Tibial artery (tissue), 4 donors: ENCODE results near the gene TTF1.
"Not testable (repeated sequence)": the region's sequence is repeated elsewhere in the genome, so short reads cannot be mapped to it uniquely, and the experiment has no call there.

Source experiments
- DNase-seq, 2 donors: peaks; one replicate each; pipeline ENCODE4 v3.0.0-alpha.2; 2019
- H3K27ac ChIP-seq, 2 donors: fragments of 200-600 bp; sonication (generic) in 1 of 2; 1 replicate in 1 of 2; 2 replicates in 1 of 2; pipeline ENCODE4 v1.5.1; 2018 to 2019; ENCODE audit warnings: mild to moderate bottlenecking in 1 of 2
- H3K27me3 ChIP-seq, 2 donors: fragments of 200-600 bp; sonication (generic) in 1 of 2; one replicate each; pipeline versions ENCODE4 v1.5.1 to v1.6.0; 2016 to 2019
- H3K36me3 ChIP-seq, 3 donors: fragments of 200-600 bp; sonication (generic) in 2 of 3; one replicate each; pipeline ENCODE4 v1.5.1; 2016 to 2019; ENCODE audit warnings: mild to moderate bottlenecking in 2 of 3
- H3K4me1 ChIP-seq, 4 donors: fragments of 200-600 bp; sonication (generic) in 2 of 4; 1 replicate in 3 of 4; 2 replicates in 1 of 4; pipeline ENCODE4 v1.5.1; 2016 to 2019
- H3K4me3 ChIP-seq, 2 donors: fragments of 200-600 bp; sonication (generic) in 1 of 2; 1 replicate in 1 of 2; 2 replicates in 1 of 2; pipeline ENCODE4 v1.5.1; 2018 to 2019; ENCODE audit warnings: mild to moderate bottlenecking in 2 of 2
- H3K9me3 ChIP-seq, 3 donors: fragments of 200-600 bp; sonication (generic) in 1 of 3; one replicate each; pipeline ENCODE4 v1.5.1; 2016 to 2019
- intact Hi-C: fragments of 100-400 bp; cut with DNase I; formaldehyde crosslinking; loops from one replicate; pipeline ENCODE4 v1.15.0; 2023; ENCODE audit warnings: low total_unique reads
- TF ChIP-seq, protein P1 (sequence below), 2 experiments: fragments of 200-600 bp in 1 of 2; fragments of 450-650 bp in 1 of 2; IDR thresholded peaks; one replicate each; pipeline ENCODE4 v1.5.1; 2017 to 2019; ENCODE audit warnings: antibody characterized with exemption in 2 of 2, mild to moderate bottlenecking in 1 of 2, moderate library complexity in 1 of 2

The TTF1 gene

DNA sequence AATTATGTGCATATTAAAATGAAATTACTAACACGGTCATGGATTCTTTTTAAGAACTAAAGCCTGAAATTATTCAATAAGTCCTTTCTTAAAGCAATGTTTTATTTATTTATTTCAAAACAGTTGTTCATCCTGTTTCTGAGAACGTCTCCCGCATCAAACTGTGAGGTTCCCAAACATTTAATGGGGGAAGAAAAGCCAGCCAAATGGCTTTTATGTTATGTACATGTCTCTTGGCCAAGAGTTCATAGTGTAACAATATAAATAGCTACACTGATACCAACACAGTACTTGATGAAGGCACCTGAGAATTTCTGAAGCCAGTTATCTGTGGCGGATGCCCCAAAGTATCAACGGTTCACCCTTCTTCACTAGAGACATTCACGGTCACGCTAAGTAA, 15.7 kb downstream of the TTF1 start:
- Histone ChIP-seq H3K36me3 (peaks cover 92 to 100% (median 97%) of the 10 kb centered on the region in 3 donors), H3K27me3 (no peaks in the 10 kb centered on the region), H3K9me3 (no peaks in the 10 kb centered on the region), H3K4me3 (no peak overlapping the region), H3K4me1 (no peaks in the 10 kb centered on the region), H3K27ac (no peak overlapping the region)
- no peak for DNase-seq
- intact Hi-C loops = no loop called here
- TF ChIP-seq, protein P1, sequence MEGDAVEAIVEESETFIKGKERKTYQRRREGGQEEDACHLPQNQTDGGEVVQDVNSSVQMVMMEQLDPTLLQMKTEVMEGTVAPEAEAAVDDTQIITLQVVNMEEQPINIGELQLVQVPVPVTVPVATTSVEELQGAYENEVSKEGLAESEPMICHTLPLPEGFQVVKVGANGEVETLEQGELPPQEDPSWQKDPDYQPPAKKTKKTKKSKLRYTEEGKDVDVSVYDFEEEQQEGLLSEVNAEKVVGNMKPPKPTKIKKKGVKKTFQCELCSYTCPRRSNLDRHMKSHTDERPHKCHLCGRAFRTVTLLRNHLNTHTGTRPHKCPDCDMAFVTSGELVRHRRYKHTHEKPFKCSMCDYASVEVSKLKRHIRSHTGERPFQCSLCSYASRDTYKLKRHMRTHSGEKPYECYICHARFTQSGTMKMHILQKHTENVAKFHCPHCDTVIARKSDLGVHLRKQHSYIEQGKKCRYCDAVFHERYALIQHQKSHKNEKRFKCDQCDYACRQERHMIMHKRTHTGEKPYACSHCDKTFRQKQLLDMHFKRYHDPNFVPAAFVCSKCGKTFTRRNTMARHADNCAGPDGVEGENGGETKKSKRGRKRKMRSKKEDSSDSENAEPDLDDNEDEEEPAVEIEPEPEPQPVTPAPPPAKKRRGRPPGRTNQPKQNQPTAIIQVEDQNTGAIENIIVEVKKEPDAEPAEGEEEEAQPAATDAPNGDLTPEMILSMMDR (IDR thresholded peaks at IDR 0.05) = no peak

DNA sequence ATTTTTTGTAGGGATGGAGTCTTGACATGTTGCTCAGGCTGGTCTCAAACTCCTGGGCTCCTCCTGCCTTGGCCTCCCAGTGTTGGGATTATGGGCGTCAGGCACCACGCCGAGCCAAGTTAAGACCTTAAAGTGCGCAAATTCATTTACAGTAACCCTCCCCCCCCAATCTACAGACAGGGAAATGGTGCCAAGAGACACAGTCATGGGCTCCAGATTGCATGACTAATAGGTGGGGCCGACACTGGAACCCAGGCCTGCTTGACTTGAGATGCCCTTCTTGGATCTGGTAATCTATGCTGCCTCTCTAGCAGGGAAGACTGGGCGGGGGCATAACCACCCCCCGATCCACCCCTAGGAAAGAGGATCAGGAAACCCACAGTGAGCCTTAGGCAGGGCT, 19.5 kb downstream of the TTF1 start:
- Histone ChIP-seq H3K4me3 (no peak overlapping the region), H3K36me3 (peaks cover 74 to 93% (median 92%) of the 10 kb centered on the region in 3 donors), H3K9me3 (no peaks in the 10 kb centered on the region), H3K4me1 (no peaks in the 10 kb centered on the region), H3K27ac (no peak overlapping the region), H3K27me3 (no peaks in the 10 kb centered on the region)
- no peak for DNase-seq
- TF ChIP-seq, protein P1 (IDR thresholded peaks at IDR 0.05) = no peak
- intact Hi-C loops = no loop called here

DNA sequence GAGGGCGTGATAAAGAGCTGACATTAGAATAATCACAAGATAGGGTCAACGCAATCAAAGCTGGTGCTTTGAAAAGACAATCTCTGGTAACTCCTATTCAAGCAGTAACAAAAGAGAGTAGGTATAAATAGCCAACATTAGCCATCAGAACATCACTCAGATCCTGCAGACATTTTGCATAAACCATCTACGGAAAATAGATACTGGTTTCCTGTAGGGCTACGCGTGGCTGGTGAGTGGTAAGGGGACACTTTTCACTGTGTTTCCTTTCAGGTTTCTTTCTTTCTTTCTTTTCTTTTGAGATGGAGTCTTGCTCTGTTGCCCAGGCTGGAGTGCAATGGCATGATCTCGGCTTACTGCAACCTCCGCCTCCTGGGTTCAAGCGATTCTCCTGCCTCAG, 22.3 kb downstream of the TTF1 start:
- DNase-seq = no peak
- intact Hi-C loops = no loop called here
- TF ChIP-seq, protein P1 (IDR thresholded peaks at IDR 0.05) = no peak
- Histone ChIP-seq H3K36me3 (peaks cover 54 to 92% (median 83%) of the 10 kb centered on the region in 3 donors), H3K4me1 (no peaks in the 10 kb centered on the region), H3K9me3 (no peaks in the 10 kb centered on the region), H3K4me3 (no peak overlapping the region), H3K27me3 (no peaks in the 10 kb centered on the region), H3K27ac (no peak overlapping the region)

DNA sequence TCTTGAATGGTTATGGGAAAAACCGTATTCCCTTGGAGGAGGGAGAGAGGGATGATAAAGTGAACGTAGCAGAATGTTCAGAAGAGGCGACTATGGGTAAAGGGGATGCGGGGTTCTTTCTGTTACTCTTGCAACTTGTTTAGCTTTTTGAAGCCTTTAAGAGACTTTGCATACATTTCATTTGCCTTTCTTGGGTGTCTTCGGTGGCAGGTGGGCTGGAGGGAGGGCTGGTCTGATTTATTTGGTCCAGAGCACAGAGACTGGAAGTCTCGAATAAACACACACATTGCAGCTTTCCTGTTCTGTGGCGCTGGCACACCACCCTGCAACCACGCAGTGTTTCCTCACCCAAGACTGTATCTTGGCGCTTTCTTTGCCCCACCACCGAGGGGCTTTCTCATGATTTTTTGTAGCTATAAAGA, 23.2 kb downstream of the TTF1 start:
- Histone ChIP-seq H3K9me3 (no peaks in the 10 kb centered on the region), H3K4me3 (no peak overlapping the region), H3K36me3 (peaks cover 50 to 92% (median 83%) of the 10 kb centered on the region in 3 donors), H3K4me1 (no peaks in the 10 kb centered on the region), H3K27me3 (no peaks in the 10 kb centered on the region), H3K27ac (no peak overlapping the region)
- intact Hi-C loops = no loop called here
- DNase-seq = no peak
- TF ChIP-seq, protein P1 (IDR thresholded peaks at IDR 0.05) = no peak

DNA sequence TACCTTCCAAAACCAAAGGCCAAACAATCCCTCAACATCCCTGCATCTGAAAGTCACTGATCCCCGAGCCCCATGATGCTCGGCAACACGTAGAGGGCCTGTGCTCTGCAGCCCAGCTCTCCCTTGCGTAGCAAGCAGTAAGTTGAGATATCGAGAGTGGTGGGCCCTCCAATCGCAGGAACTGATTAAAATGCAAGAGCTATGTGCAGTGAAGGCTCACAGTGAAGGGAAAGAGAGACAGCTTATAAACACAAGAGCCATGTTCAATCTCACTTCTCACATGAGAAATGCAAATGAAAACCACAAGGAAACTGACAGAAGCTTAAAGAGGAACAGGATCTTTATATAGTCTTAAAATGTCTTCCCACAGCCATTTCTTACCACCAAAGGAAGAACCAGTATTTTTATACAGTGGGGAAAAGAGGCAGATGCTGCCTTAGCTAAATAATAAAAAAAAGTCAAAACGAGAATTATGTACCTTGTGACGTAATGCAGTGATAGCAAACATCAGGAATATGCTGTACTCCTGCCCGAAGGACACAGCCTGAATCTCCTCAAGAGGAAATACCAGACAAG, 24.6 kb downstream of the TTF1 start:
- H3K4me1 ChIP-seq = no peaks in the 10 kb centered on the region
- TF ChIP-seq, protein P1 (IDR thresholded peaks at IDR 0.05) = no peak
- no peak for DNase-seq
- no peak overlapping the region for H3K4me3 ChIP-seq
- H3K27ac ChIP-seq = no peak overlapping the region
- H3K36me3 ChIP-seq = peaks cover 48 to 92% (median 72%) of the 10 kb centered on the region in 3 donors
- intact Hi-C loops = no loop called here
- no peaks in the 10 kb centered on the region for H3K27me3 ChIP-seq
- no peaks in the 10 kb centered on the region for H3K9me3 ChIP-seq

DNA sequence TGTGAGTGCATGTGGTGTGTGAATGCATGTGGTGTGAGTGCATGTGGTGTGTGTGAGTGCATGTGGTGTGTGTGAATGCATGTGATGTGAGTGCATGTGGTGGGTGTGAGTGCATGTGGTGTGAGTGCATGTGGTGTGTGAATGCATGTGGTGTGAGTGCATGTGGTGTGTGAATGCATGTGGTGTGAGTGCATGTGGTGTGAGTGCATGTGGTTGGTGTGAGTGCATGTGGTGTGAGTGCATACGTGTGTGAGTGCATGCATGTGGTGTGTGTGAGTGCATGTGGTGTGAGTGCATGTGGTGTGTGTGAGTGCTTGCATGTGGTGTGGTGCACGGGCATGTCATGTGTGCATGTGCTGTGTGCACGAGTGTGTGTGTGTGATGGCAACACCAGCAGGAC, 28.2 kb downstream of the TTF1 start:
- H3K27me3 ChIP-seq, DNase-seq, H3K9me3 ChIP-seq, intact Hi-C loops, H3K27ac ChIP-seq, H3K4me3 ChIP-seq, H3K4me1 ChIP-seq: not testable (repeated sequence)
- H3K36me3 ChIP-seq = peaks cover 37 to 81% (median 62%) of the 10 kb centered on the region in 3 donors

DNA sequence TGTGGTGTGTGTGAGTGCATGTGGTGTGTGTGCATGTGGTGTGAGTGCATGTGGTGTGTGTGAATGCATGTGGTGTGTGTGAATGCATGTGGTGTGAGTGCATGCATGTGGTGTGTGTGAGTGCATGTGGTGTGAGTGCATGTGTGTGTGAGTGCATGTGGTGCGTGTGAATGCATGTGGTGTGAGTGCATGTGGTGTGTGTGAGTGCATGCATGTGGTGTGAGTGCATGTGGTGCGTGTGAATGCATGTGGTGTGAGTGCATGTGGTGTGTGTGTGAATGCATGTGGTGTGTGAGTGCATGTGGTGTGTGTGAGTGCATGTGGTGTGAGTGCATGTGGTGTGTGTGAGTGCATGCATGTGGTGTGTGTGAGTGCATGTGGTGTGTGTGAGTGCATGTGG, 28.9 kb downstream of the TTF1 start:
- H3K4me1 ChIP-seq, intact Hi-C loops, H3K27ac ChIP-seq, H3K4me3 ChIP-seq, H3K27me3 ChIP-seq, DNase-seq, H3K9me3 ChIP-seq: not testable (repeated sequence)
- peaks cover 37 to 79% (median 58%) of the 10 kb centered on the region in 3 donors for H3K36me3 ChIP-seq
